Stimulated activated CD8-positive, alpha-beta memory T cell treated with anti-CD3 and anti-CD28 coated beads, Interleukin-7, amount 100 ng/mL, for 48 hours (primary cell): ENCODE data around the gene ATPAF2.
"Not testable (repeated sequence)": the region's sequence is repeated elsewhere in the genome, so short reads cannot be mapped to it uniquely, and the experiment has no call there.

Experiments used
- DNase-seq, 2 donors: peaks; one replicate each; pipeline ENCODE4 v3.0.0-alpha.2; 2020; ENCODE audit warnings: low read depth in 1 of 2; ENCODE audit errors: extremely low read depth in 1 of 2

Gene ATPAF2

GRCh38 chr17:18014006-18014405 lies 25.0 kb downstream of the ATPAF2 start:
- no peak for DNase-seq

- DNase-seq: no peak
Measured at GRCh38 chr17:18011286-18011685, 27.7 kb downstream of the ATPAF2 start.

- no peak for DNase-seq
Measured at GRCh38 chr17:18009609-18010420, 29.2 kb downstream of the ATPAF2 start.

GRCh38 chr17:18008496-18009268 lies 30.3 kb downstream of the ATPAF2 start:
- DNase-seq: no peak

GRCh38 chr17:18006495-18007239 lies 32.3 kb downstream of the ATPAF2 start:
- no peak for DNase-seq

- DNase-seq: no peak
Measured at GRCh38 chr17:18005496-18005895, 33.5 kb downstream of the ATPAF2 start.

- DNase-seq: no peak
Measured at GRCh38 chr17:18004884-18005305, 34.1 kb downstream of the ATPAF2 start.

GRCh38 chr17:18004345-18004744 lies 34.6 kb downstream of the ATPAF2 start:
- no peak for DNase-seq

- DNase-seq: no peak
Measured at GRCh38 chr17:18002171-18002570, 36.8 kb downstream of the ATPAF2 start.

- DNase-seq: no peak
Measured at GRCh38 chr17:18000030-18000408, 38.9 kb downstream of the ATPAF2 start.

- DNase-seq: no peak
Measured at GRCh38 chr17:17999364-18000029, 39.5 kb downstream of the ATPAF2 start.

GRCh38 chr17:17998934-17999333 lies 40.0 kb downstream of the ATPAF2 start:
- no peak for DNase-seq

- not testable (repeated sequence) for DNase-seq
Measured at GRCh38 chr17:17995887-17996286, 43.1 kb downstream of the ATPAF2 start.

GRCh38 chr17:17994271-17995069 lies 44.5 kb downstream of the ATPAF2 start:
- DNase-seq: no peak

- DNase-seq: no peak
Measured at GRCh38 chr17:17993852-17994251, 45.1 kb downstream of the ATPAF2 start.

GRCh38 chr17:17993366-17993765 lies 45.6 kb downstream of the ATPAF2 start:
- DNase-seq: no peak

- DNase-seq: no peak
Measured at GRCh38 chr17:17990282-17990681, 48.7 kb downstream of the ATPAF2 start.

- no peak for DNase-seq
Measured at GRCh38 chr17:17989618-17990017, 49.4 kb downstream of the ATPAF2 start.

GRCh38 chr17:17989081-17989480 lies 49.9 kb downstream of the ATPAF2 start:
- DNase-seq: no peak

- DNase-seq: no peak
Measured at GRCh38 chr17:17988427-17988945, 50.5 kb downstream of the ATPAF2 start.
